Caki2 (cell line): ENCODE results near the gene BHLHE40. TPM values are rescaled to one million over a fixed set of nuclear protein-coding genes. Genes with fewer than 3 reads are reported as not detected.
"Not testable (repeated sequence)": the region's sequence is repeated elsewhere in the genome, so short reads cannot be mapped to it uniquely, and the experiment has no call there.

ENCODE experiments used
- DNase-seq: peaks from one replicate; pipeline ENCODE4 v3.0.0-alpha.2; 2015; ENCODE audit warnings: low read depth
- in situ Hi-C: cut with HindIII; loops from 2 replicates; pipeline ENCODE4 v1.10.0; 2016; ENCODE audit warnings: low sequenced_read_pairs, low pct_unique_long_range_greater_than_20kb, mixed read lengths
- total RNA-seq: library from RNA; depleted of rRNA; stranded (reverse); fragments of >200 nt; shearing (Covaris generic); gene quantifications from 2 replicates; pipeline ENCODE4 v1.2.3, GENCODE V29; 2014; ENCODE audit warnings: low replicate concordance

Gene BHLHE40
- total RNA-seq, 1 experiment from 2014 or later, result 49.9 TPM

- DNase-seq, result no peak
- in situ Hi-C loops, result no loop called here
Measured at GRCh38 chr3:4956099-4956498, 23.1 kb upstream of the BHLHE40 start.

- in situ Hi-C loops, result no loop called here
- DNase-seq, result no peak
Measured at GRCh38 chr3:4956738-4957137, 22.5 kb upstream of the BHLHE40 start.

DNA sequence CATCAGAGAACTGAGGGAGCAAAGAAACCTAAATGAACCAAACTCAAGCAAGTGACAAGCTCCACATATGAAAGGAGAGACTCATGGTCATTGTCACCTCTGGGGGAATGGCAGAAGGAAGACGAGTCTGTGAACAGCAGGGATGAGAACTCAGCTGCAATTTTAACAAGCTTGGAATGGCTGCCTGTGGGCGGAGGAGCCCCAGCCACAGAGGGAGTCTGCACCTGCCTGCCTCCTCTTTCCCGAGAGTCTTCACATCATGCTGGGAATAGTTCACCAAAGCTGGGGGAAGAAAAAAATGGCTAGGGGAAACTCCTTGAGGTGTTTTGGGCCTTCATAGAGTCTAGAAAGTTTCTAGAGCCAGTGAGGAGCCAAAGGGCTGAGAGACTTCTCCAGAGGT lies 21.3 kb upstream of the BHLHE40 start:
- no peak for DNase-seq
- in situ Hi-C loops, result no loop called here

GRCh38 chr3:4959180-4959579 lies 20.1 kb upstream of the BHLHE40 start:
- no peak for DNase-seq
- in situ Hi-C loops, result no loop called here

DNA sequence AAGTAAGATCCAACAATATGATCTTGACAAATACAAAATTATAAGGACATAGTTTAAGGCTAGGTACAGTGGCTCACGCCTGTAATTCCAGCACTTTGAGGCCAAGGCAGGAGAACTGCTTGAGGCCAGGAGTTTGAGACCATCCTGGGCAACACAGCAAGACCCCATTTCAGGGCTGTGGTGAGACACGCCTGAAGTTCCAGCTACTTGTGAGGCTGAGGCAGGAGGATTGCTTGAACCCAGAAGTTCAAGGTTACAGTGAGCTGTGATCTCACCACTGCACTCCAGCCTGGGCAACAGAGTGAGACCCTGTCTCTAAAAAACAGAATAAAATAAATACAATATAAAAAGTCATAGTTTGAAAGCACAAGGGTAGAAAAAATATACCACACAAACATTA lies 17.4 kb upstream of the BHLHE40 start:
- DNase-seq, result not testable (repeated sequence)

GRCh38 chr3:4963669-4964570 lies 15.3 kb upstream of the BHLHE40 start:
- in situ Hi-C loops, result no loop called here

More for the DNA sequence above, 17.4 kb upstream of the BHLHE40 start:
- in situ Hi-C loops, result not testable (repeated sequence)

DNA sequence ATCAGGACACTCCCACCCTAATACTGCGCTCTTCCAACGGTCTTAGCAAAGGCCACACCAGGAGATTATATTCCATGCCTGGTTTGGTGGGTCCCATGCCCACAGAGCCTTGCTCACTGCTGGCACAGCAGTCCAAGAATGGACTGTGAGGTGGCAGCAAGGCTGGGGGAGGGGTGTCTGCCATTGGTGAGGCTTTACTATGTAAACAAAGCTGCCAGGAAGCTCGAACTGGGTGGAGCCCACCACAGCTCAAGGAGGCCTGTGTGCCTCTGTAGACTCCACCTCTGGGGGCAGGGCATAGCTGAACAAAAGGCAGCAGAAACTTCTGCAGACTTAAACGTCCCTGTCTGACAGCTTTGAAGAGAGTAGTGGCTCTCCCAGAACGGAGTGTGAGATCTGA lies 13.2 kb upstream of the BHLHE40 start:
- DNase-seq, in situ Hi-C loops: not testable (repeated sequence)

More at GRCh38 chr3:4963669-4964570, 15.3 kb upstream of the BHLHE40 start:
- no peak for DNase-seq

DNA sequence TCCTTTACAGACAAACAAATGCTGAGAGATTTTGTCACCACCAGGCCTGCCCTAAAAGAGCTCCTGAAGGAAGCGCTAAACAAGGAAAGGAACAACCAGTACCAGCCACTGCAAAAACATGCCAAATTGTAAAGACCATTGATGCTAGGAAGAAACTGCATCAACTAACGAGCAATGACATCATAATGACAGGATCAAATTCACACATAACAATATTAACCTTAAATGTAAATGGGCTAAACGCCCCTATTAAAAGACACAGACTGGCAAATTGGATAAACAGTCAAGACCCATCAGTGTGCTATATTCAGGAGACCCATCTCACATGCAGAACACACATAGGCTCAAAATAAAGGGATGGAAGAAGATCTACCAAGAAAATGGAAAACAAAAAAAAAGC lies 11.6 kb upstream of the BHLHE40 start:
- in situ Hi-C loops, DNase-seq: not testable (repeated sequence)

- DNase-seq, result not testable (repeated sequence)
- in situ Hi-C loops, result loop anchor here (10.0 kb wide), 1 partner anchor 237 kb away; no protein-coding TSS in a partner anchor
Measured at GRCh38 chr3:4971437-4971836, 7.8 kb upstream of the BHLHE40 start.

DNA sequence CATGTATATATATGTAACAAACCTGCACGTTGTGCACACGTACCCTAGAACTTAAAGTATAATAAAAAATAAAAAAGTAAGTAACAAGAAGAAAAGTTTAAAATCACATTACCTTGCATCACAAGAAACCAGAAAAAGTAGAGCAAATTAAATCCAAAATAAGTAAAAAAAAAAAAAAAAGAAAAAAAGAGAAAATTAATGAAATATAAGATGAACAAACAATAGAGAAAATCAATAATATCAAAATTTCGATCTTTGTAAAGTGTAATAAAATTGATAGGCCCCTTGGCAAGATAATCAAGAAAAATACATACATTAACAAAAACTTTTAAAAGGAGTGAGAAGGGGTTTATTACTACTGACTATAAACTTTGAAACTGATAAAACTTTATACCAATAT lies 7.4 kb upstream of the BHLHE40 start:
- in situ Hi-C loops, result loop anchor here (10.0 kb wide), 1 partner anchor 237 kb away; no protein-coding TSS in a partner anchor
- no peak for DNase-seq

- in situ Hi-C loops, result loop anchor here (10.0 kb wide), 1 partner anchor 238 kb away; no protein-coding TSS in a partner anchor
- DNase-seq, result no peak
Measured at GRCh38 chr3:4972652-4973643, 6.3 kb upstream of the BHLHE40 start.

- no peak for DNase-seq
- in situ Hi-C loops, result loop anchor here (10.0 kb wide), 1 partner anchor 239 kb away; no protein-coding TSS in a partner anchor
Measured at GRCh38 chr3:4974154-4974553, 5.1 kb upstream of the BHLHE40 start.

- peak; percentile 61 for DNase-seq
- in situ Hi-C loops, result loop anchor here (10.0 kb wide), 1 partner anchor 241 kb away; no protein-coding TSS in a partner anchor
Measured at GRCh38 chr3:4976109-4976508, 3.1 kb upstream of the BHLHE40 start.

DNA sequence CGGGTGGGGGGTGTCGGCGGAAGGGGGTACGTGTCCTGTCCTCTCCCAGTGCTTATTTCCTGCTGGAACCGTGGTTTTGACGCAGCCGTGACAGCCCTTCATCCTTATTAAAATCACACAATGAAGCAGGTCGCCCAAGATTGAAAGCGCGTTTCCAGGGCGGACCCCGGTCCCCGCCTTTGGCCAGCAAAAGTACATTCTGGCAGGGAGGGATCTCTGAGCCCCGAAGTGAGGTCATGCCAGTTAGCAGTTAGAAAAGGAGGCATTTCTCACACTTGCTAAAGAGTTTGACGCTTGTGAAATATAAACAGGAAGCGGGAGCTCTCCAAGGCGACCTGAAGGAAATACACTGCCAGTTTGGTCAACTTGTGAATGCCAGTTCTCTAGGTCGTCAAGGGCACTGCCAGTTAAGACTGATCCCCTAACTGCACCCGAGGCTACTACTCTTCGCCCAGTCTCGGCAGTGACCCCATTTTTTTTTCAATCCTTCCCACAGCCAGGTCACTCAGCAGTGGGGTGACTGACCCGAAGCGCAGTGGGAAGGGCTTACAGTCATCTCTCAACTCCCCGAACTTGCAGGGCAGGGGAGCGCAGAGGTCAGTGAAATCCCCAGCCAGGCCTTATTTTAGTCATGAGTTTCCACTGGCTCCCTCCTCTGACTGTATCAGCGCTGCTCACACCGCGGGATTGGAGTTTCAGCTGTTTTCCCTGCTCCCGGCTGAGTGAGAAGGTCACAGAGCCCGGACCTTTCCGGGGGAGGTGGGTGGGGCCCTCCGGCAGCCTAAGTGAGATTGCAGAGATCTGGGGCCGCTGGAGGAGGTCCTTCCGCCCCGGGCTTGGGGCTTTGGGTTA lies 2.0 kb upstream of the BHLHE40 start:
- in situ Hi-C loops, result loop anchor here (10.0 kb wide), 1 partner anchor 242 kb away; no protein-coding TSS in a partner anchor
- peak; percentile 90 for DNase-seq

GRCh38 chr3:4977853-4978203 lies 1.4 kb upstream of the BHLHE40 start:
- no peak for DNase-seq

GRCh38 chr3:4978204-4978965 lies 852 bp upstream of the BHLHE40 start:
- DNase-seq, result peak; percentile 99
- in situ Hi-C loops, result loop anchor here (10.0 kb wide), 1 partner anchor 244 kb away; no protein-coding TSS in a partner anchor

More at GRCh38 chr3:4977853-4978203, 1.4 kb upstream of the BHLHE40 start:
- in situ Hi-C loops, result loop anchor here (10.0 kb wide), 1 partner anchor 243 kb away; no protein-coding TSS in a partner anchor
